GM18511 (cell line): ENCODE results near the gene MAP3K10.

ENCODE experiments used
- ATAC-seq: cut with Tn5 transposase; IDR thresholded peaks from one replicate; pipeline ENCODE4 v1.9.1; 2021; ENCODE audit warnings: mild to moderate bottlenecking, moderate library complexity; ENCODE audit not compliant: unreplicated experiment

The MAP3K10 gene

GRCh38 chr19:40247178-40247577 is 56.0 kb downstream of the MAP3K10 start:
- ATAC-seq: no peak

GRCh38 chr19:40247735-40248262 is 56.6 kb downstream of the MAP3K10 start:
- ATAC-seq: no peak

GRCh38 chr19:40249201-40249600 is 58.0 kb downstream of the MAP3K10 start:
- ATAC-seq: no peak

- no peak for ATAC-seq
Measured at GRCh38 chr19:40249781-40250180, 58.6 kb downstream of the MAP3K10 start.

- ATAC-seq: no peak
Measured at GRCh38 chr19:40251244-40251643, 60.0 kb downstream of the MAP3K10 start.

GRCh38 chr19:40251991-40252390 is 60.8 kb downstream of the MAP3K10 start:
- no peak for ATAC-seq

- no peak for ATAC-seq
Measured at GRCh38 chr19:40252395-40252794, 61.2 kb downstream of the MAP3K10 start.

- no peak for ATAC-seq
Measured at GRCh38 chr19:40253611-40254092, 62.4 kb downstream of the MAP3K10 start.

GRCh38 chr19:40254714-40255418 is 63.6 kb downstream of the MAP3K10 start:
- no peak for ATAC-seq

GRCh38 chr19:40255619-40256166 is 64.5 kb downstream of the MAP3K10 start:
- no peak for ATAC-seq

- no peak for ATAC-seq
Measured at GRCh38 chr19:40256512-40256911, 65.3 kb downstream of the MAP3K10 start.

GRCh38 chr19:40257096-40257517 is 65.9 kb downstream of the MAP3K10 start:
- ATAC-seq: no peak

GRCh38 chr19:40261631-40262030 is 70.4 kb downstream of the MAP3K10 start:
- no peak for ATAC-seq

- no peak for ATAC-seq
Measured at GRCh38 chr19:40262422-40262821, 71.2 kb downstream of the MAP3K10 start.

GRCh38 chr19:40263440-40264313 is 72.5 kb downstream of the MAP3K10 start:
- ATAC-seq: no peak

GRCh38 chr19:40264314-40265054 is 73.3 kb downstream of the MAP3K10 start:
- ATAC-seq: no peak
